DMS79 treated with DMSO at 0.1 percent for 48 hours (cell line): ENCODE results near the gene RALGDS.

Experiments
- DNase-seq: peaks from one replicate; lab custom pipeline; 2025; lab: John Stamatoyannopoulos, UW

The RALGDS gene

GRCh38 chr9:133051281-133051900 lies 69.6 kb downstream of the RALGDS start:
- no peak for DNase-seq

DNA sequence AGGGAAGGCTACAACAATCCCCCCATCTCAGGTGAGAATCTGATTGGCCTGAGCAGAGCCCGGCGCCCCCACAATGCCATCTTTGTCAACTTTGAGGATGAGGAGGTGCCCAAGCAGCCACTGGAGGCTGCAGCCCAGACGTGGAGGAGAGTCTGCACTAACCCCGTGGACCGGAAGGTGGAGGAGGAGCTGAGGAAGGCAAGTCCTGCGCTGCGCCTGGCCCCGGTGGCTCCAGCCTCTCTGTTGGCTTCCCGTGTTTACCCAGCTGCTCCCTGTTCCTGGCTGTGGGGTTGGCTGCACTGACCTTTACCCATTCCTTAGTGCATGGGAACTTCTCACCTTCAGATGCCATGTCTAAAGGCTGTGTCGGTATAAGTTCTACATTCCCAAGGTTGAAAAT lies 70.3 kb downstream of the RALGDS start:
- no peak for DNase-seq

DNA sequence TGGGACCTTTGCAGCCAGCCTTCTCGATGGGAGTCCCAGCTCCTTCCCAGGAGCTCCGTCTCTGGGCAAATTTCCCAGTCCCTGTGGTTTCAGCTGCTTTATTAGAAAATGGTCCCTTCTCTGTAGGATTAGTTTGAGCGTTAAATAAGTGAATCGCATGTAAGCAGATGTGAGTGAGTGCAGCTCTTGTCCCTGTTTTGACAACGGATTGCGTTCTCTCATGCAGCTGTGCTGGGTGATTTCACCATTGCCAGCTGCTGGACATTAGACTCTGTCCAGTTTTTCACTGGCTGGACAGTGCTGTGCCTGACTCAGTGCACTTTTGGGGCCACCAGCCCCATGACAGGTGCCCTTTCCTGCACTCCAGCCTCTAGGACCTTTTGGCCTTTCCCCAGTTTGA lies 70.9 kb downstream of the RALGDS start:
- peak; percentile 94 for DNase-seq

DNA sequence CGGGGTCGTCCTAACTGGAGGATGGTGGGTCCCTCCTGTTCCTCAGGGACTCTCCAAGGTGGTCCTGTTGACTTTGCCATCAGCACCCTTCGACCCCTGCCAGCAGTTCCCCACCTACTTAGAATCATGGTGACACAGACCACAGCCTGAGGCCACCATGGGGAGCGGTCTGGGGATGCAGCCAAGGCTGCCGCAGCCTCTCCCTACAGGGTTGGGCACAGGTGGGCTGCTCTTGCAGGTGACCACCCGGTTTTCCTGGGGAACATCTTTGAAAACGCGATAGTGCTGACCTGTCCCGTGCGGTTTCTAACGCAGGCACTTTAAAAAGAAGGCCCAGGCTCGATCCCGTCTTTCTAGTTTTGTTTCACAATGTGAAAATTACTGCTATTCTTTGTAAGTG lies 72.0 kb downstream of the RALGDS start:
- DNase-seq: no peak

DNA sequence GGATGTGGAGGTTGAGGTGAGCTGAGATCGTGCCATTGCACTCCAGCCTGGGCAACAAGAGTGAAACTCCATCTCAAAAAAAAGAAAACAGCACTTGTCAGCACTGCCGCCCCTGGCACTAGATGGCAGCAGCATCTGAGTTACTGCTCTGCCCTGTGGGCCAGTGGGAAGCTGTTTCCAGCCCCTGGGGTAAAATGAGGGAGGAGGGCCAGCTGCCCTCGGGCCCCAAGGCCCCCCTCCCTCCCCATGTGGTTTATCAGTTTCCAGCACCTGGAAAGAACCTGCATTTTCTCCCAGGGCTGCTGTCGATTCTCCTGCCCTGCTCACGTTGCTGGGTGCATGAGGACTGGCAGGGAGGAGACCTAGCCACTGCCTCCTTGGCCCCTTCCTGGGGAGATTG lies 72.4 kb downstream of the RALGDS start:
- DNase-seq: no peak
